ENCODE measurements around the gene NUP205. TPM values are rescaled to one million over a fixed set of nuclear protein-coding genes. Genes with fewer than 3 reads are reported as not detected.

NUP205 gene
- total RNA-seq, 1 experiment from 2014 or later: 91.0 TPM

GRCh38 chr7:135578569-135578968 is 20.9 kb downstream of the NUP205 start:
- Histone ChIP-seq H3K4me1 (ENCODE audit: control insufficient read depth in 1 of 2, insufficient read depth in 2 of 2, low read length in 2 of 2) (no peaks in the 10 kb centered on the region), H3K4me3 (replicated peaks in 1 of 2; ENCODE audit: low read depth in 1 of 2, low read length in 2 of 2) (no peak overlapping the region), H3K27me3 (ENCODE audit: insufficient read depth, low read length) (no peaks in the 10 kb centered on the region), H3K27ac (ENCODE audit: low read depth, low read length) (no peak overlapping the region), H4K20me1 (ENCODE audit: insufficient read depth) (peaks cover 4% of the 10 kb centered on the region; the same call in 1 of the 2 replicates), H3K9ac (ENCODE audit: low read length) (no peak overlapping the region), H3K9me3 (ENCODE audit: control insufficient read depth in 1 of 2, insufficient read depth in 1 of 2, low read depth in 1 of 2, low read length in 2 of 2) (no peaks in the 10 kb centered on the region), H3K9me2 (ENCODE audit: insufficient read depth) (no peaks in the 10 kb centered on the region), H3K36me3 (ENCODE audit: control insufficient read depth in 1 of 2, insufficient read depth in 2 of 2, low read length in 2 of 2) (peaks cover 38 to 66% of the 10 kb centered on the region in 2 experiments), H3K4me2 (ENCODE audit: low read length) (no peak overlapping the region), H3K79me2 (ENCODE audit: insufficient read depth, low read length) (peaks cover 7% of the 10 kb centered on the region; the same call in 1 of the 2 replicates), H2AFZ (ENCODE audit: low read depth, low read length, poor library complexity, severe bottlenecking) (no peak overlapping the region)
- RAD21 ChIA-PET (ENCODE audit: low non-redundant PET in 1 of 2, low total read pairs in 2 of 2, uncharacterized antibody in 2 of 2, unreplicated experiment in 2 of 2): no interaction called here
- TF ChIP-seq SP1 (IDR thresholded peaks at IDR 0.05; ENCODE audit: low read depth): no peak
- no peak for TF ChIP-seq RAD21 (IDR thresholded peaks at IDR 0.05; ENCODE audit: low read depth)
- no TSS peak for BruUV-seq (replicated peaks)
- DNase-seq (ENCODE audit: low read depth, low spot score): no peak
- CTCF ChIA-PET: no interaction called here
- intact Hi-C loops (cut with micrococcal nuclease): no loop called here
- POLR2A ChIA-PET: no interaction called here
- no peak for ATAC-seq

- no peak overlapping the region for H3K27ac ChIP-seq (ENCODE audit: low read depth, low read length)
- no TSS peak for BruUV-seq (replicated peaks)
- H3K27me3 ChIP-seq (ENCODE audit: insufficient read depth, low read length): no peaks in the 10 kb centered on the region
- DNase-seq (ENCODE audit: low read depth, low spot score): no peak
- no peaks in the 10 kb centered on the region for H3K9me3 ChIP-seq (ENCODE audit: control insufficient read depth in 1 of 2, insufficient read depth in 1 of 2, low read depth in 1 of 2, low read length in 2 of 2)
- ChIA-PET POLR2A (no interaction called here), RAD21 (ENCODE audit: low non-redundant PET in 1 of 2, low total read pairs in 2 of 2, uncharacterized antibody in 2 of 2, unreplicated experiment in 2 of 2) (no interaction called here), CTCF (no interaction called here)
- H3K4me1 ChIP-seq (ENCODE audit: control insufficient read depth in 1 of 2, insufficient read depth in 2 of 2, low read length in 2 of 2): no peaks in the 10 kb centered on the region
- no peak overlapping the region for H2AFZ ChIP-seq (ENCODE audit: low read depth, low read length, poor library complexity, severe bottlenecking)
- H3K9ac ChIP-seq (ENCODE audit: low read length): no peak overlapping the region
- H3K9me2 ChIP-seq (ENCODE audit: insufficient read depth): no peaks in the 10 kb centered on the region
- no peak overlapping the region for H3K4me2 ChIP-seq (ENCODE audit: low read length)
- intact Hi-C loops (cut with micrococcal nuclease): no loop called here
- no peaks in the 10 kb centered on the region; the same call in 1 of the 2 replicates for H3K79me2 ChIP-seq (ENCODE audit: insufficient read depth, low read length)
- ATAC-seq: no peak
- no peaks in the 10 kb centered on the region for H4K20me1 ChIP-seq (ENCODE audit: insufficient read depth)
- peaks cover 40 to 51% of the 10 kb centered on the region in 2 experiments for H3K36me3 ChIP-seq (ENCODE audit: control insufficient read depth in 1 of 2, insufficient read depth in 2 of 2, low read length in 2 of 2)
- H3K4me3 ChIP-seq (replicated peaks in 1 of 2; ENCODE audit: low read depth in 1 of 2, low read length in 2 of 2): no peak overlapping the region
- TF ChIP-seq ZFX (IDR thresholded peaks at IDR 0.05) (no peak), POLR2AphosphoS5 (IDR thresholded peaks at IDR 0.05; ENCODE audit: low read depth, low read length) (no peak), EGR1 (IDR thresholded peaks at IDR 0.05; ENCODE audit: low read depth) (no peak), CBX3 (IDR thresholded peaks at IDR 0.05; ENCODE audit: low read depth) (no peak), YY1 (IDR thresholded peaks at IDR 0.05; ENCODE audit: extremely low read depth, insufficient replicate concordance, low read depth, low read length) (no peak), SP1 (IDR thresholded peaks at IDR 0.05; ENCODE audit: low read depth) (no peak), CTCF (IDR thresholded peaks at IDR 0.05 in 2 of 3, conservative IDR thresholded peaks at IDR 0.05 in 1 of 3; ENCODE audit: borderline replicate concordance in 1 of 3, insufficient read depth in 1 of 3, low read depth in 2 of 3, low read length in 2 of 3) (no peak), EZH2phosphoT487 (IDR thresholded peaks at IDR 0.05; ENCODE audit: borderline replicate concordance) (no peak), ZNF274 (IDR thresholded peaks at IDR 0.05; ENCODE audit: low read depth, low read length) (no peak), ELF1 (IDR thresholded peaks at IDR 0.05; ENCODE audit: borderline replicate concordance, low read depth) (no peak), CEBPB (IDR thresholded peaks at IDR 0.05; ENCODE audit: low read depth) (no peak), POLR2A (IDR thresholded peaks at IDR 0.05; ENCODE audit: borderline replicate concordance, extremely low read depth, insufficient read depth, insufficient read length) (no peak)
- TF ChIP-seq, protein P1, sequence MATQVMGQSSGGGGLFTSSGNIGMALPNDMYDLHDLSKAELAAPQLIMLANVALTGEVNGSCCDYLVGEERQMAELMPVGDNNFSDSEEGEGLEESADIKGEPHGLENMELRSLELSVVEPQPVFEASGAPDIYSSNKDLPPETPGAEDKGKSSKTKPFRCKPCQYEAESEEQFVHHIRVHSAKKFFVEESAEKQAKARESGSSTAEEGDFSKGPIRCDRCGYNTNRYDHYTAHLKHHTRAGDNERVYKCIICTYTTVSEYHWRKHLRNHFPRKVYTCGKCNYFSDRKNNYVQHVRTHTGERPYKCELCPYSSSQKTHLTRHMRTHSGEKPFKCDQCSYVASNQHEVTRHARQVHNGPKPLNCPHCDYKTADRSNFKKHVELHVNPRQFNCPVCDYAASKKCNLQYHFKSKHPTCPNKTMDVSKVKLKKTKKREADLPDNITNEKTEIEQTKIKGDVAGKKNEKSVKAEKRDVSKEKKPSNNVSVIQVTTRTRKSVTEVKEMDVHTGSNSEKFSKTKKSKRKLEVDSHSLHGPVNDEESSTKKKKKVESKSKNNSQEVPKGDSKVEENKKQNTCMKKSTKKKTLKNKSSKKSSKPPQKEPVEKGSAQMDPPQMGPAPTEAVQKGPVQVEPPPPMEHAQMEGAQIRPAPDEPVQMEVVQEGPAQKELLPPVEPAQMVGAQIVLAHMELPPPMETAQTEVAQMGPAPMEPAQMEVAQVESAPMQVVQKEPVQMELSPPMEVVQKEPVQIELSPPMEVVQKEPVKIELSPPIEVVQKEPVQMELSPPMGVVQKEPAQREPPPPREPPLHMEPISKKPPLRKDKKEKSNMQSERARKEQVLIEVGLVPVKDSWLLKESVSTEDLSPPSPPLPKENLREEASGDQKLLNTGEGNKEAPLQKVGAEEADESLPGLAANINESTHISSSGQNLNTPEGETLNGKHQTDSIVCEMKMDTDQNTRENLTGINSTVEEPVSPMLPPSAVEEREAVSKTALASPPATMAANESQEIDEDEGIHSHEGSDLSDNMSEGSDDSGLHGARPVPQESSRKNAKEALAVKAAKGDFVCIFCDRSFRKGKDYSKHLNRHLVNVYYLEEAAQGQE (IDR thresholded peaks at IDR 0.05; ENCODE audit: low read depth): no peak
Measured at GRCh38 chr7:135584362-135585353, 26.9 kb downstream of the NUP205 start.
